Lung (tissue), 12 donors: ENCODE results near the gene MSH5. TPM values are rescaled to one million over a fixed set of nuclear protein-coding genes. Genes with fewer than 3 reads are reported as not detected.

ENCODE experiments used
- ATAC-seq: fragments of 200-7000 bp; cut with Tn5 transposase; one replicate; pipeline ENCODE4 v1.9.1; 2020; ENCODE audit warnings: moderate number of reproducible peaks; ENCODE audit not compliant: insufficient read depth, low FRiP score
- DNase-seq, 3 donors: peaks; one replicate each; pipeline ENCODE4 v3.0.0-alpha.2; 2013 to 2017
- H3K27ac ChIP-seq, 2 donors: one replicate each; pipeline ENCODE4 v1.5.1; 2013; ENCODE audit warnings: mild to moderate bottlenecking in 2 of 2, moderate library complexity in 2 of 2, control low read depth in 1 of 2, inconsistent platforms in 1 of 2, low read depth in 1 of 2, low read length in 1 of 2
- H3K27me3 ChIP-seq, 3 donors: one replicate each; pipeline ENCODE4 v1.5.1; 2013; ENCODE audit warnings: low read length in 2 of 3; ENCODE audit not compliant: control insufficient read depth in 3 of 3, insufficient read depth in 3 of 3
- H3K36me3 ChIP-seq, 4 donors: one replicate each; pipeline ENCODE4 v1.5.1; 2013; ENCODE audit warnings: low read length in 4 of 4, mild to moderate bottlenecking in 1 of 4, moderate library complexity in 1 of 4; ENCODE audit not compliant: control insufficient read depth in 4 of 4, insufficient read depth in 4 of 4
- H3K4me1 ChIP-seq, 5 donors: one replicate each; pipeline ENCODE4 v1.5.1; 2013; ENCODE audit warnings: low read length in 5 of 5, mild to moderate bottlenecking in 2 of 5, moderate library complexity in 1 of 5; ENCODE audit not compliant: control insufficient read depth in 5 of 5, insufficient read depth in 5 of 5
- H3K4me3 ChIP-seq: one replicate; pipeline ENCODE4 v1.5.1; 2013; ENCODE audit warnings: mild to moderate bottlenecking, control low read depth, moderate library complexity
- H3K9ac ChIP-seq, 2 donors: one replicate each; pipeline ENCODE4 v1.5.1; 2013; ENCODE audit warnings: low read length in 2 of 2, control low read depth in 1 of 2; ENCODE audit not compliant: insufficient read depth in 1 of 2
- H3K9me3 ChIP-seq, 4 donors: one replicate each; pipeline ENCODE4 v1.5.1; 2013; ENCODE audit warnings: low read length in 3 of 4, mild to moderate bottlenecking in 1 of 4, moderate library complexity in 1 of 4; ENCODE audit not compliant: control insufficient read depth in 4 of 4, insufficient read depth in 3 of 4
- WGBS, 2 donors: extraction: QIAGEN DNeasy Blood & Tissue Kit; methylation state at CpG; one replicate each; pipeline ENCODE4 v1.1.7; 2013; 5-methylcytosine and 5-hydroxymethylcytosine counted together
- polyA plus RNA-seq, 2 donors: library from polyadenylated mRNA; stranded (reverse); fragments of 200-250 nt; gene quantifications; one replicate each; pipeline ENCODE4 v1.2.1, GENCODE V29; 2013
- total RNA-seq, 2 donors: library from RNA; depleted of rRNA in 1 of 2; stranded (reverse); fragments of >200 nt in 1 of 2; gene quantifications; one replicate each; pipeline ENCODE4 v1.2.1, GENCODE V29; 2014 to 2021
- TF ChIP-seq, protein P1 (sequence below): IDR thresholded peaks from 2 replicates; pipeline ENCODE4 v1.5.1; 2012; ENCODE audit warnings: mild to moderate bottlenecking; ENCODE audit errors: control extremely low read depth, extremely low read depth
- donor health status: control.
- donor health status: control.
- donor health status: Bipolar disorder and iron deficiency.
- donor health status: healthy.
- donor health status: DM: yes; HTN: yes; CAD: no.

MSH5 gene
- total and polyA plus RNA-seq, 4 donors, result 4.5 to 17.8 (median 13.4) TPM

DNA sequence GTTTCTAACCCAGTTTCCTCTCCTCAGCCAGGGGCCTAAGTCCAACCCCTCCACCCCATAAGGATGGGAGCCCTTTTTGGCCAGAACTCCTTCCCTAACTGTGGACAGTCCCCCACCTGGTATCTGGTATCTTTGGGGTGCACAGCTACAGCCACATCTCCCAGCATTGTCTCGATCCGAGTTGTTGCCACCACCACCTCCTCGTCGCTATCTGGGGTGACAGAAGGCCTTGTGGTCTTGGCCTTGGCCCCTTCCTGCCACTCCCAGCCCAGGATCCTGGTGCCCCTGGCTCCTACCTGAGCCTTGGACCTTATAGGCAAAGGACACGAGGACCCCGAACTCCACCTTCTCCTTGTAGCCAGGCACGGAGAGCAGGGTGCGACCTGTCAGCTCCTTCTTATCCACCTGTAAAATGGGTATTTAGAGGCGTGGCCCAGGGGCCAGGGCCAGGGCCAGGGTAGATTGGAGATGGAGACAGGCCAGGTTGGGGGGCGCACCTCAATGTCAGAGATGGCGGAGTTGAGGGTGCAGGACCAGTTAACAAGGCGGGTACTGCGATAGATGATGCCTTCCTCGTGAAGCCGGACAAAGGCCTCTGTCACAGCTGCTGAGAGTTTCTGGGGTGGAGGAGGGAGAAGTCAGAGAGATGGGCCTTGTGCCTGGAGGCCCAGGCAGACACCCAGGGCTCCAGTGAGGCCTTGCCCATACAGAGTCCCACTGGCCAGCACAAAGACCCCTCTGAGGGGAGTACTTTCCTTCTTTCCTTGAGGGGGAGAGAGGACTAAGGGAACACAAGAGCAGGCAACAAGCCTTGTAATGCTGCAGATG, 44.5 kb downstream of the MSH5 start:
- Histone ChIP-seq H3K4me1 (no peaks in the 10 kb centered on the region), H3K9me3 (no peaks in the 10 kb centered on the region), H3K36me3 (peaks cover 8 to 55% (median 20%) of the 10 kb centered on the region in 4 donors), H3K27ac (no peak overlapping the region), H3K4me3 (no peak overlapping the region), H3K27me3 (no peaks in the 10 kb centered on the region), H3K9ac (no peak overlapping the region)
- DNase-seq (no peak), ATAC-seq (no peak)
- WGBS, 2 donors, result 97% methylated on average over 15 of the region's 15 CpGs
- TF ChIP-seq, protein P1, sequence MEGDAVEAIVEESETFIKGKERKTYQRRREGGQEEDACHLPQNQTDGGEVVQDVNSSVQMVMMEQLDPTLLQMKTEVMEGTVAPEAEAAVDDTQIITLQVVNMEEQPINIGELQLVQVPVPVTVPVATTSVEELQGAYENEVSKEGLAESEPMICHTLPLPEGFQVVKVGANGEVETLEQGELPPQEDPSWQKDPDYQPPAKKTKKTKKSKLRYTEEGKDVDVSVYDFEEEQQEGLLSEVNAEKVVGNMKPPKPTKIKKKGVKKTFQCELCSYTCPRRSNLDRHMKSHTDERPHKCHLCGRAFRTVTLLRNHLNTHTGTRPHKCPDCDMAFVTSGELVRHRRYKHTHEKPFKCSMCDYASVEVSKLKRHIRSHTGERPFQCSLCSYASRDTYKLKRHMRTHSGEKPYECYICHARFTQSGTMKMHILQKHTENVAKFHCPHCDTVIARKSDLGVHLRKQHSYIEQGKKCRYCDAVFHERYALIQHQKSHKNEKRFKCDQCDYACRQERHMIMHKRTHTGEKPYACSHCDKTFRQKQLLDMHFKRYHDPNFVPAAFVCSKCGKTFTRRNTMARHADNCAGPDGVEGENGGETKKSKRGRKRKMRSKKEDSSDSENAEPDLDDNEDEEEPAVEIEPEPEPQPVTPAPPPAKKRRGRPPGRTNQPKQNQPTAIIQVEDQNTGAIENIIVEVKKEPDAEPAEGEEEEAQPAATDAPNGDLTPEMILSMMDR, result no peak

DNA sequence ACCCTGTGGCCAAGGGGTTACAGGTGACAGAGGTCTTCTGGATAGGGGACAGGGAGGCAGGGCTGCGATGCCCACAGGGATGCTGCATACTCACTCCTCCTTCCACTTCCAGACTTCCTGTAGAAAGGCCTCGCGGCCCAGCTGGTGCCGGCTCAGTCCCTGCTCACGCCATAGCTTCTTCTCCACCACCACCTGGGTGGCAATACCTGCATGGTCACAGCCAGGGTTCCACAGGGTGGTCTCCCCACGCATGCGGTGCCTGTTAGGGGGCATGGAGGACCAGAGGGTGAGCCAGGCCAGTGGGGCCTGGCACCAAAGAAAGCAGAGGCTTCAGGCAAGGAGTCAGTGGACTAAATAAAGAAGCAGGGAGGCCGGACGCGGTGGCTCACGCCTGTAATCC, 45.7 kb downstream of the MSH5 start:
- TF ChIP-seq, protein P1, result no peak
- DNase-seq (no peak), ATAC-seq (no peak)
- WGBS, 2 donors, result 96 to 100% methylated on average over 11 of the region's 11 CpGs
- no peak overlapping the region for H3K9ac ChIP-seq
- H3K4me3 ChIP-seq, result no peak overlapping the region
- peaks cover 2 to 45% (median 20%) of the 10 kb centered on the region in 4 donors for H3K36me3 ChIP-seq
- H3K27me3 ChIP-seq, result no peaks in the 10 kb centered on the region
- no peaks in the 10 kb centered on the region for H3K9me3 ChIP-seq
- H3K4me1 ChIP-seq, result no peaks in the 10 kb centered on the region
- H3K27ac ChIP-seq, result no peak overlapping the region

DNA sequence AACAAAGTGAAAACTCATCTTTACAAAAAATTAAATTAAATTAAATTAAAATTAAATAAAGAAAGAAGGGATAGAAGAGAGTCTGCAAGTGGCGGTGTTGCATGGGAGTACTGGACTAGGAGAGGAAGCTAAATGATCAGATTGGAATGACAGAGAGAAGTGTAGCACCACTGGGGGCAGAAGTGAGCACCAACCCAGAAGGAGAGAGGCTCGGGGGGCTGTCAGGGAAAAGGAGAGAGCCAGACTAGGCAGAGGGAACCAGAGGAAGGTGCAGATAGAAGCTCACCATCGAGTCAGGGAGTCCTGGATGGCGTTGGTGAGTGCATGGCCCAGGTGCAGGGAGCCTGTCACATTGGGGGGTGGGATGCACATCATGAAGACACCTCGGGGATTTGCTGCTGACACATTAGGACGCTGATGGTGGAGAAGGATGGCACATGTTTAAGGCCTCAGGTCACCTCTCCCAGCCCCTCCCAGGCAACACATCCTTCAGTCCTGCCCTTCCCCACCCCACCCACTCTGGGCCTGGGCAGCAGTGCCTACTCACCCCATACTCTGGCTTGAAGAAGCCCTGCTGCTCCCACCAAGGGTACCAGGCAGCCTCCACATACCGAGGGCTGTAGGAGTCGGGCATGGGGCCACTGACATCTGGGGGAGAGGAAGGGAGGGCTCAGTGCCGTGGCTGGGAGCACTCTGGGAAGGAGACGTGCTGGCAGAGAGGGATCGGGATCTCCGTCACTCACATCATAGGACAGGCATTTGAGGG, 51.7 kb downstream of the MSH5 start:
- DNase-seq (peak; percentile 68 to 76 (median 70)), ATAC-seq (no peak)
- H3K9me3 ChIP-seq, result no peaks in the 10 kb centered on the region
- H3K4me3 ChIP-seq, result no peak overlapping the region
- WGBS, 2 donors, result 71 to 75% methylated on average over 12 of the region's 12 CpGs
- peaks cover 4 to 15% (median 7%) of the 10 kb centered on the region in 4 donors for H3K36me3 ChIP-seq
- H3K27me3 ChIP-seq, result no peaks in the 10 kb centered on the region
- TF ChIP-seq, protein P1, result peak; percentile 21
- peaks cover 0 to 13% (median 5%) of the 10 kb centered on the region in 5 donors for H3K4me1 ChIP-seq
- peak overlapping the region in 1 of 2 donors; percentile 26 for H3K27ac ChIP-seq
- H3K9ac ChIP-seq, result no peak overlapping the region
